VCaP (cell line): Measurements from ENCODE around the gene PLEKHG2.
A peak's percentile ranks its signal among the peaks of the same experiment; 100 is the strongest.

Experiments used
- H3K27ac ChIP-seq: fragments of 450-650 bp; 2 replicates; pipeline ENCODE4 v1.5.1; 2017
- TF ChIP-seq, protein P1 (sequence below): fragments of 450-650 bp; conservative IDR thresholded peaks from 2 replicates; pipeline ENCODE4 v1.5.1; 2017; ENCODE audit warnings: mild to moderate bottlenecking, moderate library complexity

Gene PLEKHG2

GRCh38 chr19:39410017-39410830 is 2.2 kb upstream of the PLEKHG2 start:
- H3K27ac ChIP-seq = peak overlapping the region; percentile 96
- TF ChIP-seq, protein P1, sequence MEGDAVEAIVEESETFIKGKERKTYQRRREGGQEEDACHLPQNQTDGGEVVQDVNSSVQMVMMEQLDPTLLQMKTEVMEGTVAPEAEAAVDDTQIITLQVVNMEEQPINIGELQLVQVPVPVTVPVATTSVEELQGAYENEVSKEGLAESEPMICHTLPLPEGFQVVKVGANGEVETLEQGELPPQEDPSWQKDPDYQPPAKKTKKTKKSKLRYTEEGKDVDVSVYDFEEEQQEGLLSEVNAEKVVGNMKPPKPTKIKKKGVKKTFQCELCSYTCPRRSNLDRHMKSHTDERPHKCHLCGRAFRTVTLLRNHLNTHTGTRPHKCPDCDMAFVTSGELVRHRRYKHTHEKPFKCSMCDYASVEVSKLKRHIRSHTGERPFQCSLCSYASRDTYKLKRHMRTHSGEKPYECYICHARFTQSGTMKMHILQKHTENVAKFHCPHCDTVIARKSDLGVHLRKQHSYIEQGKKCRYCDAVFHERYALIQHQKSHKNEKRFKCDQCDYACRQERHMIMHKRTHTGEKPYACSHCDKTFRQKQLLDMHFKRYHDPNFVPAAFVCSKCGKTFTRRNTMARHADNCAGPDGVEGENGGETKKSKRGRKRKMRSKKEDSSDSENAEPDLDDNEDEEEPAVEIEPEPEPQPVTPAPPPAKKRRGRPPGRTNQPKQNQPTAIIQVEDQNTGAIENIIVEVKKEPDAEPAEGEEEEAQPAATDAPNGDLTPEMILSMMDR = no peak

DNA sequence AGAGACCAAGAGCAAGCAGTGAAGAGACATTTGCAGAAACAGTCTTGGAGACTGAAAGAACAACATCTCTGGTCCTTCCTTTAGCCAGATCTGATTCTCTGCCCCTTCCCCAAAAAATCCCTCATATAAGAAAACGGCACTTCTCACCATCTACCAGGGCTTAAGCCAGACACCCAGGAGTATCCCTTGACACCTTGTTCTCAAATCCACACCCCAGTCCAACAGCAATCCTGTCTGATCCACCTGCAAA is 1.7 kb upstream of the PLEKHG2 start:
- H3K27ac ChIP-seq = peak overlapping the region; percentile 96
- TF ChIP-seq, protein P1 = no peak

DNA sequence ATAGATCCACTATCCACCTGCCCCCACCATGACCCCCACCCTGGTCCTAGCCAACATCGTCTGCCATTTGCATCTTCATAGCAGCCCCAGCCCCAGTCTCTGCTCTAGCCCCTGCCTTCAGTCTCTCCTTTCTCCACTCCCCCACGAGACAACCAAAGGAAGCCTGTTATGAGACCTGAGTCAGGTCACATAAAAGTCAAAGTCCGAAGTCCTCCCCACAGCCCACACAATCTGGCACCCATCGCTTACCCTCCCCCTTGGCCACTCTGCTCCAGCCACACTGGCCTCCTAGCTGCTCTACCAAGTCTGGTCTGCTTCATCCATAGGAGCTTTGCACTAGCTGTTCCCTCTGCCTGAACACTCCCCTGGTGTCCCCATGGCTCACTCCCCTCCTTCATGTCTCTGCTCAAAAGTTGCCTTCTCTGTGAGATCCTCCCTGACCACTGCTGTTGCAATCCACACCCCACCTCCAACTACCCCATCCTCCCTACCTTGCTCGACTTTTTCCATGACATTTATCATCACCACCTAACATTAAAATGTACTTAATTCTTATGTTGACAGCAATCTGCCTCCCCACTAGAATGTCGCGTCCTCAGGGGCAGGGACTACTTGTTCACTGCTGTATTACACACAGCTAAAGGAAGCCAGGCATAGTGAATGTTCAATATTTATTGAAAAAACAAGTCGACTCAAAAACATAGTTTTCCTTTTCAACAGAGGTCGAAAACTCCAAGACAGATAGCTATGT is 1.2 kb upstream of the PLEKHG2 start:
- TF ChIP-seq, protein P1 = no peak
- peak overlapping the region; percentile 96 for H3K27ac ChIP-seq

GRCh38 chr19:39411832-39412099 is 703 bp upstream of the PLEKHG2 start:
- H3K27ac ChIP-seq = peak overlapping the region; percentile 96
- TF ChIP-seq, protein P1 = peak; percentile 90

GRCh38 chr19:39412867-39413271 is 400 bp downstream of the PLEKHG2 start:
- peak overlapping the region; percentile 96 for H3K27ac ChIP-seq

GRCh38 chr19:39413272-39413910 is 922 bp downstream of the PLEKHG2 start:
- TF ChIP-seq, protein P1 = no peak
- peak overlapping the region; percentile 96; the same call in 1 of the 2 replicates for H3K27ac ChIP-seq

More at GRCh38 chr19:39412867-39413271, 400 bp downstream of the PLEKHG2 start:
- TF ChIP-seq, protein P1 = peak; percentile 83

- TF ChIP-seq, protein P1 = peak; percentile 38
- peak overlapping the region; percentile 96; the same call in 1 of the 2 replicates for H3K27ac ChIP-seq
These were observed 1.6 kb downstream of the PLEKHG2 start for GRCh38 chr19:39413911-39414608.
